CD4-positive, alpha-beta T cell treated with Interferon gamma for 1 hour (primary cell): ENCODE results near the gene ALKAL2.

Experiments
- DNase-seq: peaks from one replicate; pipeline ENCODE4 v3.0.0-alpha.2; 2020

The ALKAL2 gene

DNA sequence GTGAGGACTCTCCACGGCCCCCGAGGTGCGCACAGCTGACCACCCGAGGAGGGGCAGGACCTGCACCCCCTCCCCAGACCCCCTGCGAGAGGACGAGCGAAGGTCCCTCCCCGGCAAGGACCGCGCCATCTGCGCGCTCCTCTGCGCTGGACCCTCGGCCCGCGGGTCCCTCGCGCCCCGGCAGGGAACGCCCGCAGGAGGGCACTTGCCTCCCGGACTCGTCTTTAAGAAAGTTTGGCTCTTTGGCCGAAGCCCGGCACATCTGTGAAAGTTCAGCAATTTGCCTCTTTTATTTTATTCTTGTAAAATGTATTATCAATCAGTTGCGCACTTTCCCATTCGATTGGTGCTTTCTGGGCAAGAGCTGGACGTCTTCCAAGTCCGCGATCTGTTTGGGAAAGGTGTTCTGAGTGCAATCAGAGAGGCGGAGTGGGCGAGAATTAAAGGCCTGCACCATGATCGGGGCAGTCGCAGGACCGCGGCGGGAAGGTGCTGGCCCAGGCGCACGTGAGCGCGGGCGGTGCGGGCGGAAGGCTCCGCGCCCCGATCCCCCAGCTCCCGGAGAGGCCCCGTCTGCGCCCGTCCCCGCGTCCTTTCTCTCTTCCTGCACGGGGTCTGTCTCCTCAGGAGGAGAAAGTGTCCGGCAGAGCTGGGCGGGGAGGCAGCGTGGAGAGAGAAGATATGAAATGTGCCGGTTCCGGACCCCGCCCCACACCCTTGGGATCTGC lies 1.6 kb upstream of the ALKAL2 start:
- no peak for DNase-seq

DNA sequence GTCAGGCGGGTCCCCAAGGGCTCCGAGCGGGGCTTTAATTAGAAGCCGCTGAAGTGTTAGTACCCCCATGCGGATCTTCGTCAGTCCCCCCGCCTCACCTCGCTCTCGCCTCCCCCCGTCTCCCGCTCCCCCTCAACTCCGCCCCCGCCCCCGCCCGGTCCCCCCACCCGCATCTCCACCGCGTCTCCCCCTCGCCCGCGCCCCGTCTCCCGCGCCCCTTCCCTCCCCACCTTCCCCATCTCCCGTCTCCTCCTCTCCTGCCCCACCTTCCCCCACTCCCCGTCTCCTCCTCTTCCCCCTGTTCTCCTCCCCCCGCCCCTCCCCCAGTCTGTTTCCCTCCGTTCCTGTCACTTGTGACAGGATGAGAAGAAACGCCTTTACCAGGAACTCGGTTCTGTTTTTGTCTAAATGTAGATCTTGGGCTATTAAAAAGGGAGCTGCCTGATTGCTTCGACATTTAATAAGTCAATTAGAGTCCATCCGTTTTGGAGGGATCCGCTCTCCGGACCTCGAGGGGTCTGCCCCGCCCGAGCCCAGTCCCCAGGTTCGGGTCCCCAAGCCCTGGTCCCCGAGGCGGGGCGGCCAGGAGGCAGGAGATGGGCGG lies 969 bp upstream of the ALKAL2 start:
- no peak for DNase-seq

DNA sequence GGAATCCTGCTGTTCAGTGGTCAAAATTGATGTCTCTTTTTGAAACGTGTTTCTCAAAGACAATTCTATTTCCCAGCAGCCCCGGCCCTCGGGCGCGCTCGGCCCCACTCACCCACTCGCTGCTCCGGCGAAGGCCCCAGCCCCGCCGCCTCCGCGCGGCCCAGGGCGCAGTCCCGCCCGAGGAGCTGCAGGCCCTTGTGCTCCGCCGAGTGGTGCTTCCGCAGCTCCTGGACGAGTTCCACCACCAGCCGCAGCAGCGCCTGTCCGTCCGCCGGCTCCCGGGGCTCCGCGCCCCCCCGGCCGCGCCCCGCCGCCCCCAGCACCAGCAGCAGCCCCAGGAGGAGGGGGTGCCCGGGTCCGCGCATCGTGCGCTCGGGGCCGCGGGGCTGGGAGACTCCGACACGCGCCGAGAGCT lies 413 bp downstream of the ALKAL2 start:
- no peak for DNase-seq

DNA sequence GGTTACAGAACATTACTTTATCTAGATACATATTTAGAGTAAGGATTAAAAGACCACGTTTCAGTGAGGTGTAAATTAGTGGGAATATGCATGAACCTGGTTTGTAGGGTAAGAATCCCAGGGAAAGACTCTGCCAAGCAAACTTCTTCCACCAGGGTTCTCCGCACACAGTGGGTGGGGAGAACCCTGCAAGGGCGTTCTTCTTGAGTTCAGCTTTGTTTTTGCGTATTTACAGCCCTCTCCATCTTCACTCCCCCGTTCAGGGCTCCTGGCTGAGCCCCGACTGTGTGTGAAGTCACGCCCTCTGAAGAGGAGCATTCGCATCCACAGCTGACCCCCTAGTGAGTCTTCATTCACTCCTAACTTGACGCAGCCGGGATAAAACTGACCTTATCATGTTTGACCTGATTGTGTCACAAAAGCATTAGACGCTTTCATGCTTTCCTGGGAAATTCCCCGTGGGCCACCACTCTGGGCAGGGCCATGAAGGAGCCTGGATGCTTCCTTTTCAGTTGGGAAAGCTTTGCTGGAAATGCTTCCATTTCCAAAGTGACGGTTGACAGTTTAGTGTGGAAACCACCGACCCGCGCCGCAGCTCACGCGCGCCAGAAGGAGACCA lies 1.0 kb downstream of the ALKAL2 start:
- DNase-seq = no peak

DNA sequence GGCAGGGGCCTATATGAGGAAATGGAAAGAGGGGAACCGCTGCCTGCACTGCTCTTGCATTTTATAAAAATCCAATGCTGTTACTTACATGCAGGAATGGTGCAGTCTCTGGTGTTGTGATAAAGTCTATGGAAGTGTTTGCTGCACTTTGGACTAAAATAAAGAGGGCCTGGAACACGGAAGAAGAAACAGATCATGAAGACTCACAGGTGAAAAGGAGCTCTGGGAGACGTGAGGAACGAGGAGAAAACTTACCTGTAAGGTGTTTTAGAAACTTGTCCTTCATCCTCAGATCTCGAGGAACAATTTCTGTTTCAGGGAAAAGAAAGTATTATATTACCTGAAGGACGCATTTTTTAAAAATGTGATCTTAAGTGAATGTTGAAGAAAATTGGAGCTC lies 1.9 kb downstream of the ALKAL2 start:
- DNase-seq = no peak

DNA sequence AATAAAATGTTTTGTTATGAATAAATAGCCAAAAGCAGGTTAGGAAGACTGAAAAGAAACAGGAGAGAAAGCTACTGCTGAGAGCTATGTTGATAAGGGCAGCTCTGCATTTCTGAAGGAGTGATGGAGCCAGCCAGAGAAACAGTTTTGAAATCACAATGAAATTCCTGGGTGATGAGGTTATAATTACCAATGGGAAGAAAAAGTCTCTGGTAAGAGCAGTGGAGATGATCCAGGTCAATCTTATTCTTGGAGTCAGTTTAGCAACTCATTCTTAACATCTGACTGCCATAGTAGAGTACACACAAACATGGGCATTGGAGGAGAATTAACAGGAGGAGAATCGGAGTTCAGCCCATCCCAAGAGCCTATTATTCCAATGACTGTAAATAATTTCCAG lies 2.4 kb downstream of the ALKAL2 start:
- no peak for DNase-seq

DNA sequence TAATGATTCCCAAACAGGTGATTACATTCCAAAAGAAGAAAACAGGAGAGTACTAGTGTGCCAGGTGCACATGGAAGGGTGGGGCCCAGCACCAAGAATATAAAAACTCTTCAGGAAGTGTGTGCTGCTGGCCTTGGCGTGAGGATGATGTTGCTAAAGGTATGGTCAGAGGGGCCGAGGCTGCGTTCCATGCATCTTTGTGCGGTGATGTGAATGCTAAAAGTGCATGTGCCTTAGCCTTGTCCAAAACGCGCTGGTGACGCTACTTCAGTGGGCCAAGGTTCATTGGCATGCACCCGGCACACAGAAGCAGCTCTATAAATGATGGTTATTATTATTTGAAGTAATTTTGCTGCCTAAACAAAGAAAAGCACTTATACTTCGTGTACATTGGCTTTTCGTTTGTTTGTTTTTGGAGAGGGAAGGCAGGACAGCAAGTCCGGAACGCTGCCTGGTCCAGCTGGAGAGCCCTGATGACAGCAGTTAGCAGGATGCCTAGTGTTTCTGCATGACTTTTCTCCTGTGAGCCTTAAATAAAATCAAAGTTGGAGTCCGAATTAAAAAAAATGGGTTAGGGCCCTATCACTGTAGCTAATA lies 2.9 kb downstream of the ALKAL2 start:
- DNase-seq = no peak

DNA sequence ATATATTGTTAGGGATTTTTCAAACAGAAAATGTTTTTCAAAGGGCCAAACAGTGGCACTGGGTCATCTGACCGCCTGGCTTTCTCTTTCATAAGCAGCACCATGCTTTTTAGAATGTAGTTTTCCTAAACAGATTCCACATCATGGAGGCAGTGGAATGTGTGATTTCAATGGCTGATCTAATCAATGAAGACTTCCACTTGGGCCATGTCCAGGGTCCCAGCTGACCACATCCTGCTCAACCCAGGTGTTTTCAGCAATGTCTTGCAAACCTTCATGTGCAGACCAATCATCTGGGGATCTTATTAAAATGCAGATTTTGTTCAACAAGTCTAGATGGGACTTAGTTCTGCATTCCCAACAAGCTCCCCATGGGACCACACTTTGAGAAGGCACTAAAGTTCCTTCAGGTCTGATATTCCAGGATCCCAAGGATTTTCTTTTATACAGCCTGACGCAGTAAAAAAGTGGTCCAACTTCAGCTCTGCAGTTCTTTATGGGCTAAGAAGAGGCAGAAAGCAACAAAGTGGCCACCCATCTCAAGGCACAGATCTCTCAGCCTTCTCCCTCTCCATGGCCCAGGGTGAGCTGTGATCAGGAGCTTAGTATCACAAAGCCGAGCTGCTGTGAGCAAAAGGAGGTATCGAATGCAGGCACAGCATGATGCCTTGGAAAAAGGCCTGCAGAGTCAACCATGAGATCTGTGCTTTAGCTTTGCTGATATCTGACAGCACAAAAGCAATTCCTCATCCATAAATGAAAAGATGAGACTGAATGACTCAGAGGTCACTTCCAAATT lies 3.7 kb downstream of the ALKAL2 start:
- no peak for DNase-seq

DNA sequence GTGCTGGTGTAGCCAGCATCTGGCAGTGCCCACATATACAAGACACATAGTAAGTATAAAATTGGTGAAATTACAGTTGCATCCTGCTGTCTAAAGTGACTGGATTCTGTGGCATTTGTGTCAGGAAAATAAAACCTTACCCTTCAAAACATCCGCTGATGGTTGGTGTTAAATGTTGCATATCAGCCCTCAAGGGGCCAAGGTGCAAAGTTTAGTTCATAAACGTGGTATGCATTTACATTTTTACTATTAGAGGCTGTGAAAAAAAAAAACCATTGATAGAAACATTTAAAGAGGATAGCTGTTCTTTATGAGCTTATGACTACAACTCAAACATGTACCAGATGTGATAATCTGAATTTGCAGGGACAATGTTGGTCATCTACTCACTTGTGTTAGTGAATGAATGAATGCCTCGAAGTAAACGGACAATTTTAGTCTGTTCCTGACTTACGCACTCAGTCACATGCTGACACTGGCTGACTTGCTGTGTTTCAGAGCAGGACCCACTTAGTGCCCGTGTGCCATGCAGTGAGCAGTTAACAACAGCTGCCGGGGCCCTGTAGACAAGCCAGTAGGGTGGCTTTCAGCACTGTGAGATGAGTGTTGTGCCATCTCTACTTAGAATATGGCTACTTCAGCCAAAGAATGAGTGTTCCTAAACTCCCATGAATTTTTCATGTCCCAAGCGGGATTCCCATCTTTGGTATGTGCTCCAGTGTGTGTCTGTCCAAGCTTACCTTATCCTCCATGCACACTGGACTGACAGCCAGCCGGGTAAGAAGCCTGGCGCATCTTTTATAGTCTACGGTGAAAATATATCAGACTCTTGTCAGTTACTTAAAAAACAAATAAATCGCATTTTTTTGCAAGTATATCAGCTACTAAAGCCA lies 5.3 kb downstream of the ALKAL2 start:
- DNase-seq = no peak

DNA sequence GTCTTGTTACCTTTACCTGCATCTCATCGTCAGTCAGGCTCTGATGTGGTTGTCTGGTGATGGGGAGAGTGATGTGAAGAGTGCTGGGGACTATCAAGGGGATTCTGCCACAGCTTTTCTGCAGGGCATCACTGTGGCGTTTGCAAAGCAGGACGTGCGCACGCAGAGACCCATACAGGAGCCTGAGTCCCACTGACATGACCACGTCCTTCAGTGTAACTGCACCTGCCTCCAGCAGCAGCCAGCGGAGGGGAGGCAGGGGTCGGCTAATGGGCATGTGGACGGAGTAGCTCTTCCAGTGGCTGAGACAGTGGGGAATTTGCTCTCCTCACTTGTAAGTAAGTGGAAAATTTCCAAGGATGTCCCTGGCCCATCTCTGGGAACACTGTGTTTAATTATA lies 6.5 kb downstream of the ALKAL2 start:
- DNase-seq = no peak

DNA sequence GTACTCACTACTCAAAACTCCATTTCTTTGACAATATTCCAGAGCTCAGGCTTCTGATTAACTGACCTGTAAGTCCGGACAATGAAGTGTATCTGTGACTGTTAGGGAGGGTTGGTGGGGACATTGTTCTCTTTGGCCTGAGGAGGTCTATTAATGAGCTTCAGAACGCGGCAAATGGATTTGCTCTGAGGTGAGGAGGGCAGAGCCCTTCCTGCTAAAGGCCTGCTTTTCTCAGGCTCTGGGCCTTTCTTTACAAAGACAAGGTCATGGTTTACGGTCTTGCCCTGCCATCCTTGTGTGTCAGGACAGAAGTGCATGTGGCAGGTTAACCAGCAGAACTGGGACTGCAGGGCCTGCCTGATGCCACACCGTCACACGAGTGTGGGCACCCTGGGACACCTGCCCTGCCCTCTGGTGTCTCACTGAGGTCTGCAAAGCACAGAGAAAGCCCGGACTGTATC lies 7.2 kb downstream of the ALKAL2 start:
- DNase-seq = no peak

DNA sequence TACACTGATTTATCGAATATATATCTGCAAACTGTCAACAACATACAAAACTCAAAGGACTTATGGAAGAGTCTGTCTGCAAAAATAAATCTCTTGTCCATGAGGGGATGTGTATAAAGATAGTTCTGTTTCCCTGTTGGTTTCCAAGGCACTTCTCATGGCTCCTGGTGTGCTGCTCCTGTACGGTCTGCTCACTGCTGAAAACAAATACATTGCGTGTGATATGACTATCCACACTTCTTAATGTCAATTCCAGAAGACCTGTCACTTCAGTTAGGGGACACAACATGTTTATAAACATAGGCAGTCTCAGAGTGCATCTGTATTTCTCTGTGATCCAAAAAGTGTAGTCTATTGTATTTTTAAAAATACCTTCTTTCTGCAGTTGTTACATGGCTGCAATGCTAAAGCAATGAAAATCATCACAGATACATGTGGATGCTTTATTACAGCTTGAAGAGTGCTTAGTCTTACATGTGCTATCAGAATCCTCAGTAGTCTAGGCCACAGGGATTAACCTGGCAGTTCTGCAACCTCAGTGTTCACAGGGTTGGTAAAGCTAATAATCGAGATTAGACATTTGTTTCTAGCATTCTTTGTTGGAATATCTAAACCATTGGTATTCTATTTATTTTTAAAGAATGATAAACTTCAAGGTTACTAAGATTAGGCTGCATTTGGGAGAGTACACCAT lies 7.8 kb downstream of the ALKAL2 start:
- DNase-seq = no peak

DNA sequence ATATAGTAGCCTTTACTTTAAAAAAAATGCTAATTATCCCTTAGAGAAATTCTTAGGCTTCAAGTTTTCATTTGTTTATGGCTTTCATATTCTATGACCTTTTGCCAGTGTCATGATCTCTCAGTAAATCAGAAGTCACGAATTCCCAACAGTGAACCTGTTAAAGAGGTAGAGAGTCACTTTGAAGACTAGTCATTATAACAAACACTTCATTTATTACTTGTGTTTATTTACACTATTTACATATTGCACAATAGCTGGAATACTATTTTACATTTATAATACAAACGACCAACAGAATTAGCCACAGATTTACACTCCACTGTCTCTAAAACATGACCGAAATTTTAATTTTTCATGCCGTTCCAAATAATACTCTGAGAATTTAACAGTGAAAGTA lies 8.5 kb downstream of the ALKAL2 start:
- DNase-seq = no peak

DNA sequence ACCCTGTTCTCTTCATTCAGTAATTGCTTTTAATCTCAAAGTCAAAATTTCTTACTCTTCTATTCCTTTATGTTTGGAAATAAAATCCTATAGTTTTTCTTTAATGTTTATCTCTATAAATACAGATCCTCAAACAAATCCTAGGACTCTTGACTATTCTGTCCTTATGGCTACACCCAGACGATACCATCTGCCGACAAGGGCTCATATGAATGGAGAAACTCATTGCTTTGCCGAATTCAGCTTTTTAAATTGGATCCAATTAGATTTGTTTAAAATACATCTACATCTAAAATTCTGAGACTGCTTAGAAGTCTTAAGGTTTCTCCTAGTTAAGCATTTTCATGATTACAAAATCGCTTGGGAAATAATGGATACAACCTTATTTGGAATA lies 9.0 kb downstream of the ALKAL2 start:
- DNase-seq = no peak

DNA sequence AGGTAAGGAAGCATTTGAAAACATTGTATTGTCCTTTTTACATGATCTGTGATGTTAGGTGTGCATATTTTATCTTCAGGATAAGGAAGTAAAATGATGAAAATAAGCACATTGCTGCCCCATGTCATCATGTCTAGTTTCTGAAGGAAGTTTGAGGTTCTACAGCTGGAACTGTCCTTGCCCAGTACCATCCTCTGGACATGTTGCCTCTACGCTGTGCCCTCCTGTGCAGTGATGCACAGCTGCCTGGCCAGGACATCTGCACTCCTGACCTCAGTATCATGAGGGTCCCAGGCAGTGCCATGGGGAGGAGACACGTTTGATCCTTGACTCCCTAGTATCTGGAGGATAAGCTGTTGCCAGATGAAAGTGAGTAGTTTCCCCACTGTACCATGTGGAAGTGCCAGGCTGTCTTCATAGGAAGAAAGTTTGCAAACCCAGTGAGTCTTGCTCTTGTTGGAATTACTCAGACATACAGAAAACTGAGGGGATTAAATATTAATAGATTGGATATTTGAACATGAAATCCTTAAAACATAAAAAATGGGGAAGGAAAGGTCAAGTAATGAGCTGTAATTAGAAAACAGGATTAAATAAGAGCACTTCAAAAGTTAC lies 9.5 kb downstream of the ALKAL2 start:
- DNase-seq = no peak

DNA sequence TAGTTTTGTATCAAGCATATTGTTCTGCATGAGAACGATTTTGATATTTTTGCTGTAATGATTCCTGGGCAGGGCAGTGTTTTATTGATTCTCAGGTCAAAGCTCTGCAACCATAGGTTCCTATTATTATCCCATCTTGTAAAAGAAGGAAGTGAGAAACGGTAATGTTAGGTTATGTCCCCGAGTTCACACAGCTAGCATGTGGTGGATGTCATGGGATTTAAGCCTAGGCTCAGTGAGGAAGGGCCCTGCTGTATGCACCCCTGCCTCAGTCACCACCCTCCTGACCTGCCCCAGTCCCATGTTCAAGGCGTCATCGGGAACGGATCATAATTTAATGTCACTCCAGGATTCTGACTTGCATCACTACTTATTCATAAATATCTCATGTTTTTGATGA lies 12.4 kb downstream of the ALKAL2 start:
- DNase-seq = no peak

DNA sequence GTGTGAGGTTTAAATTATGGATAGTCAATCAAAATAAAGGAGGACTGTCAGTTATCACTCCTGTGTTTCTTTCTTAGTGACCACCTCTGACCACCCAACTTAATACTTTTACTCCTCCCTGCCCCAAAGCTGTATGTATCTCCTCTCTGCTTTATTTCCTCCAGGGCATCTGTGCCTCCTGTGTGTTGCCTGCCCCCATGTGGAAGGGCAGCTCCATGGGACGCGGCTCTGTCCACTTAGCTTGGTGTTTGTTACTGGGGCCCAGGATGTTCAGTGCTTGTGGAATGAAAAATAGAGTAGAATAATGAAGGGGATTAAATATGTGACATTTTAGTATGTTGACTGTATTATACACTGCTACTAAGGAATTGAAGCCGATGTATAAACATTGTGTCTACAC lies 13.4 kb downstream of the ALKAL2 start:
- DNase-seq = no peak

DNA sequence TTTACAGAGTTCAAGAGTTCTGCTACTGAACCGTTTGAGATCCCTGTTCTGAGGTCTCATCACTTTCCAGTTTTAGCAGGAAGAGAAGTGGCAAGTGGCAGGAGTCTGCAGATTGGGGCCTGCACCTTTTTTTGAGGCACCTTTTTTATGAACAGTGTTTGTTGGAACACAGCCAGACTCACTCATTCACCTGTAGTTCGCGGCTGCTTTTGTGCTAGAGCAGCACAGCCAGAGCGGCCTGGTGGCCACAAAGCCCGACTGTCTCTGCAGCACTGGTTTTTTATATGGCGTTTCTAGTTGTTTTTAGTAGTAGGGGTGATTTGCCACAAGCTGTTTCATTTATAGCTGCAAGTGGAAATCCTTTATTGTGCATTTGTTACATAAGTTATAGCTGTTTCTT lies 14.6 kb downstream of the ALKAL2 start:
- DNase-seq = no peak

DNA sequence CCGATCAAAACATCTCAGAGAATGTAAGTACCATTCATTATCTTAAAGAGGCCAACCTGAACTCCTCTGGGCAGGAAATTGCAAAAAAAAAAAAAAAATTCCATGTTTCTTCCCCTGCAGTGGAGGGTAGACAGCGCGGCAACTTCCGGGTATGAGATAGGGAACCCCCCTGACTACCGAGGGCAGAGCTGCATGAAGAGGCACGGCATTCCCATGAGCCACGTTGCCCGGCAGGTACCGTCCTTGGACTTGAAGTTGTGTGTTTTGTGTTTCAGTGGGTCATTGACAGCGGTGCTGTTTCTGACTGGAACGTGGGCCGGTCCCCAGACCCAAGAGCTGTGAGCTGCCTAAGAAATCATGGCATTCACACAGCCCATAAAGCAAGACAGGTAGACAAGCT lies 16.0 kb downstream of the ALKAL2 start:
- DNase-seq = no peak

DNA sequence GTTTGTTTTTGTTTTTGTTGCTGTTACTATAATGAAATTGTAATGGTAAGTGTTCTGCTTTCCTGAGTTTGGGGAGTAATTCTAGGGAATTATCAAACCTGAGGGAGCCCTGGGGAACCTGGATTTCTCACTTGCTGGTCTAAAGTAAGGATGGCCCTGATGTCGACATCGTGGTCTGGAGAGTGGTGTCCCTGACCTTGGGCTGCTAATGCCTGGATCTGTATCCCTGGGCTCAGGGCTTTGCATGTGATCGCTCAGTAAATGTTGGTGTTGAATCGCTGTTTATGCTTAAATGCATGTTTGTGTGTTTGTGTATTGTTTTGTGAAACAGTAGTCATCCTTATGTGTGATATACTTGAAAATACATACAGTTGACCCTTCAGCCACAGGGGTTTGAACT lies 17.0 kb downstream of the ALKAL2 start:
- DNase-seq = no peak
